ENCODE measurements around the gene CRK.
"Not testable (repeated sequence)": the region's sequence is repeated elsewhere in the genome, so short reads cannot be mapped to it uniquely, and the experiment has no call there.

The CRK gene

DNA sequence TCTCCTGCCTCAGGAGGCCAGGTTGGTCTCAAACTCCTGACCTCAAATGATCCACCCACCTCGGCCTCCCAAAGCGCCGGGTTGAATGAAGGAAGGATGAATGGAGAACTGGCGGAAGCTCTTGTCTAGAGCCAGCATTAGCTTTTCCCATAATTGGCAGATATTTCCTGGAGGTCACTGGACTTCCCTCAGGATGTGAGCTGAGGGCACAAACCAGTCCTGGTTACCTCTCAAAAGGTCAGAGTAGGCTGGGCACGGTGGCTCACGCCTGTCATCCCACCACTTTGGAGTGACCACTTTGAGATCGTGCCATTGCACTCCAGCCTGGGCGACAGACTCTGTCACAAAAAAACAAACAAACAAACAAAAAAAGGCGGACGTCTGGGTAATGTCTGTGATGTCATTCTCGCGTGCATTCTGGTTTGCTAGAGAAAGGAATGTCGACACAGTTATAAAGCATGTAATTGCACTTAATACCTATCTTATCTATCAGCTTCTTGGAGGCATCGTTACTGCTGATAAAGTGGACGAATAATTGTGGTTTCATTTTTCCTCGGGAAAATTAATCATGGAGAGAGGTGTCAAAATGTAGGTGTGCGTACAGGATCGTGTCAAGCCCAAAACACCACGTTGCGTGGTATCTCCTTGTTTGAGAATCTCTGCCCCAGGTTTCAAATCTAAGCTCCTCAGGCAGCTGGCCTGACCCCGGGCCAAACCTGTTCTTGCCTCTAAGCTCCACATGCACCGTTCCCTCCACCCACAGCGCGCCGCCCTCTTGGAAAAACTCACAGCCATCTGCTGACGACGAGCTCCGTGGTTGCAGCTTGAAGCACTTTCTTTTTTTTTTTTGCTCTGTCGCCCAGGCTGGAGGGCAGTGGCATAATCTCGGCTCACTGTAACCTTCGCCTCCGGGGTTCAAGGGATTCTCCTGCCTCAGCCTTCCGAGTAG, 6.4 kb upstream of the CRK start:
- no peak for DNase-seq

DNA sequence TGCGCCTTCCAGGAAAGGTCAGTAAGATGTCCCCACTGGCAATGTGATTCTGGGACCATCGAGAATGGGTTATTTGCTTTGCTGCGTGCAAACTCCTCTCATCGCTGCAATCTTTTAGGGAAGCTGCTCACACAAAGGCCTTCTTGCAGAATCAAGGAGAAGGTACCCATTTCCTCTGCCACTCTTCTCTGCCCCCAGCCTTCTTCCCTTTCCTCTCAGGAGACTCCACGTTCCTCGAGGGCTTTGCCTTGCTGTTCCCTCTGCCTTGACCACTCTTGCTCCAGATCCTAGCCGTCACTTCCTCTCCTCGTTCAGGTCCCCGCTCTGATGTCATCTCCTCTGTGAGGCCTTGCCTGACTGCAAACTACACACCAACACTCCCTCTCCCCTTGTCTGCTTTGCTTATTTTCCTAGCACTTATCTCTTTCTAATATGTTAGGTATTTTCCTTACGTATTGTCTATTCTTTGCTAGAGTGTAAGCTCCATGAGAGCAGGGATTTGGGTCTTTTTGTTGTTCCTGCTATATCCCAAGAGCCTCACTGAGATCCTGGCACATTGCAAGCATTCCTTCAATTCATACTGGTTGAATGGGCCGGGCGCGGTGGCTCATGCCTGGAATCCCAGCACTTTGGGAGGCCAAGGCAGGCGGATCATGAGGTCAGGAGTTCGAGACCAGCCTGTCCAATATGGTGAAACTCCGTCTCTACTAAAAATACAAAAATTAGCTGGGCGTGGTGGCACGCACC, 5.3 kb upstream of the CRK start:
- DNase-seq: no peak

DNA sequence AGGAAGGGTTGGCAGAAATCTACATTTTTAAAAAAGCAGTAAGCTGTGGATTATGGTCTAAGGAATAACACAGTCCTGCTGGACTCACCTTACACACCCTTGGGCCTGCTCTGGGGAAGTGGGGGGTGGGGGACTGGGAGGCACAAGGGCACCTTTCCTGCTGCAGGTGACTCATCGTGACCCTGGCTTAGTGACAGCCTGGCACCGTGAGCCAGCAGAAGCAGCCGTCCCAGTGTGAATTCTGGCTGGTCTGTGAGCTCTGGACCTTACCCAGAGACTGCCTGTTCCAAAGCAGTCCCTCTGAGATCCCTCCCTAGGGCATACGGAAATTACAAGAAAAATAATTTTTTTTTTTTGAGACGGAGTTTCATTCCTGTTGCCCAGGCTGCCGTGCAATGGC, 4.2 kb upstream of the CRK start:
- DNase-seq: no peak

DNA sequence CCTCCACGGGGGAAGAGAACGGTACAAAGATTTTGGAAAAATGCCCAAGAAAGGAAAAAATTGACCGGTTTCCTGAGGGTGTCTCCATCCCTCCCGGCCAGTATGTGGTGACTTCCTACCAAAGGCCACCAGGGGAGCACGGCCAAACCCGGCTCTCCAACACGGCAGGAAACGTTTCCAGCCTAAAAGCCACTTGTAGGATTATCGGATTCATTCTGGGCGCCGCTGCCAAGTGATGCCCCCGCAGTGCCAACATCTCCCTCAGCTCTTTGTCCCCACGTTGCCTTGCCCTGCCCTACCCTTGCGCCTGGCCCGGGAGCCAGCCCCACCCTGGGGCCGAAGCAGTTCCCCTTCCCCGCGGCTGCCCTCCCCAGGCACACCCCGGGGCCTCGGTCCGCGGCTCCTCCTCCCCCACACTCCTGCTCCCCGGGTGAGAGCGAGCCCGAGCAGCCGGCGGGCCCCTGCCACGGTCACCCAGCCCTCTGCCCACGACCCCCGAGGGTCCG, 688 bp downstream of the CRK start:
- peak; percentile 88 for DNase-seq

DNA sequence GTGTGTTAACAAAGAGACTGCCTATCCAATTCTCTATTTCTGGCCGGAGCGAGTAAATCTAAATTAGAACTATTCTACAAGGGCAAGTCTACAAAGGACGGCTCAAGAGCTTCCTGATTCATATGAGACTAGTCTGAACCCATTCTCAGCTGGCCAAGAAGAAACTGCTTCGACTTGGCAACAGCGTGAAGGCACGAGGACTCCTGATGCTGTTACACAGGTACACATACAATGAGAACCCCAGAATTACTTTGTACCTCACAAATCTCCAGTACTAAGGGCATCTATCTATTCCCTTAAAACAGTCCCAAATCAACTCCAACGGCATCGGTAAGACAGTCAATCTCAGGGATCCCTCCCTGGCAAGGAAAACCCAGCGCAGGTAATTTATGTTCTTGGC, 1.5 kb downstream of the CRK start:
- no peak for DNase-seq

DNA sequence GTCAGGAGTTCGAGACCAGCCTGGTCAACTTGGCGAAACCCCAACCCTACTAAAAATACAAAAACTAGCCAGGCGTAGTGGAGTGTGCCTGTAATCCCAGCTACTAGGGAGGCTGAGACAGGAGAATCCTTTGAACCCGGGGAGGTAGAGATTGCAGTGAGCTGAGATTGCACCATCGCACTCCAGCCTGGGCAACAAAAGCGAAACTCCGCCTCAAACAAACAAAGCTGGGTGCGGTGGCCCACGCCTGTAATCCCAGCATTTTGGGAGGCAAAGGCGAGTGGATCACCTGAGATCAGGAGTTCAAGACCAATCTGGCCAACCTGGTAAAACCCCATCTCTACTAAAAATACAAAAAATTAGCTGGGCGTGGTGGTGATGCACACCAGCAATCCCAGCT, 2.3 kb downstream of the CRK start:
- DNase-seq: not testable (repeated sequence)

- DNase-seq: no peak
These were observed 3.2 kb downstream of the CRK start for GRCh38 chr17:1452836-1453235.

GRCh38 chr17:1450261-1450660, 5.8 kb downstream of the CRK start:
- DNase-seq: not testable (repeated sequence)

DNA sequence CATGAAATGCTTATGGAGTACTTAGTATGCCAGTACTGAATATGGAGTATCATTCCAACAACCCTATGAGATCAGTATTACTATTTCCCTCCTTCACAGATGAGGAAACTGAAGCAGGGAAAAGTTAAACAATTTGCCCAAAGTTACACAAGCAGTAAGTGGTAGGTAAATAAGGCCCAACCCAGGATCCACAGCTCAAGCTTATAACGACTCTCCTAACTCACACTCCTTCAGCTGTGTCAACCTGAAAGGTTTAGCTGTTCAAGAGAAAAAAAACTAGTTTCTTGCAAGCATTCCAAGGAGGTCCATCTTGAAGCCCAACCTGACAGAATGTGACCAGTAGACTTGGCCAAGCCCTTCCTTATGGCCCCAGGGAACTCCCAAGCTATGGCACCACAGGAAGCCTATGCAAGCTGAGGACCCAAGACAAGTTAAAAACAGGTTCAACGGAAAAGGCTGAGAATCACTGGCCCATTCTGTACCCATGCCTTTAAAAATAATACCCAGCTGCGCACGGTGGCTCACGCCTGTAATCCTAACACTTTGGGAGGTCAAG, 6.5 kb downstream of the CRK start:
- no peak for DNase-seq

- DNase-seq: no peak
These were observed 9.0 kb downstream of the CRK start for GRCh38 chr17:1447052-1447451.

GRCh38 chr17:1446201-1446600, 9.8 kb downstream of the CRK start:
- no peak for DNase-seq

GRCh38 chr17:1445695-1446094, 10.3 kb downstream of the CRK start:
- not testable (repeated sequence) for DNase-seq

- DNase-seq: not testable (repeated sequence)
These were observed 13.3 kb downstream of the CRK start for GRCh38 chr17:1442721-1443120.

DNA sequence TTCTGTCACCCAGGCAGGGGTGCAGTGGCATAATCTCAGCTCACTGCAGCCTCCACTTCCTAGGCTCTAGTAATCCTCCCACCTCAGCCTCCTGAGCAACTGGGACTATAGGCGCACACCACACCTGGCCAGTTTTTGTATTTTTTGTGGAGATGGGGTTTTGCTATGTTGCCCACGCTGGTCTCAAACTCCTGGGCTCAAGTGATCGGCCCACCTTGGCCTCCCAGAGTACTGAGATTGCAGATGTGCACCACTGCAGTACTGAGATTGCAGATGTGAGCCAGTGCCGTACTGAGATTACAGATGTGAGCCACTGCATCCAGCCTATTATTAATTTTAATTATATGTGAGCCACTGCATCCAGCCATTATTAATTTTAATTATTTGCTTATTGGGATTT, 13.8 kb downstream of the CRK start:
- no peak for DNase-seq

DNA sequence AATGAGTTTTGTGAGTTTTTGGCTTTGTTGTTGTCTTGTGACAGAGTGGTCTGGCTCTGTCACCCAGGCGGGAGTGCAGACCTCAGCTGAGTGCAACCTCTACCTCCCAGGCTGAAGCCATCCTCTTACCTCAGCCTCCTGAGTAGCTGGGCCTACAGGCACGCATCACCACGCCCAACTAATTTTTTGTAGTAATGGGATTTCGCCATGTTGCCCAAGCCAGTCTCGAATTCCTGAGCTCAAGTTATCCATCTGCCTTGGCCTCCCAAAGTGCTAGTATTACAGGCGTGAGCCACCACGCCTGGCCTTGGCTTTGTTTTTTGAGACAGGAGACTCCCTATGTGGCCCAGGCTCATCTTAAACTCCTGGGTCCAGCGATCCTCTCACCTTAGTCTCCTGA, 15.1 kb downstream of the CRK start:
- no peak for DNase-seq

DNA sequence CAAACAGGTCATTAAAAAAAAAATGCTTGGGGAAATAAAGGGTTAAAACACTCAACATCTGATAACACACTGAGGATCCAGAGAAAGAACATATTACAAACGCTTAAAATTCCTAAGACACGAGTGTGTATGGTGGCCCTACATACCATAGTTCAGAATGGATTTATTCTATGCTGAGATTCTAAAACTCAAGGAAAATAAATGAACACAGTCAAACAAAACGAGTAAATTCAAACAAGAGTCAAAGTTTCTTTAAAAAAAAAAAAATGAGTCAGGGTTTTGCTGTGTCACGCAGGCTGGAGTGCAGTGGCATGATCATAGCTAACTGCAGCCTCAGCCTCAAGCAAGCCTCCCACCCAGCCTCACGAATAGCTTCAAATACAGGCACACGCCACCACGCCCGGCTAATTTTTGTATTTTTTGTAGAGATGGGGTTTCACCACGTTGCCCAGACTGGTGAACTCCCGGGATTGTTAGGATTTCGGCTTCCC, 17.4 kb downstream of the CRK start:
- peak; percentile 62 for DNase-seq

DNA sequence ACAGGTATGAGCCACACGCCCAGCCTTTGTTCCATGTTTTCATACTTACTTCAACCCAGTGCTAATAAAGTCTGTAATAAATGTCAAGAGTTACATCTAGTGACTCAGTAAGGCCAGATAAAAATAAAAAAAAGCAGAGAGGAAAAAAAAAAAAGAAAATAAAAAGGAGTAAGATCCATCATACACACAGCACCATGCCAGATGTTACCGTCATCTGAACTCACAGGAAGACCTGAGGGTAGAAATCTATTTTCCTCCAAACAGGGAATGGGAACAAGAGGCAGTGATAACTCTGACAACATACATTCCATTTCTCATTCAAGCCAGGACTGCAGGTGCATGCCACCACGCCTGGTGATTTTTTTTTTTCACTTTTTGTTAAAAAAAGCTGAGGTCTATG, 20.7 kb downstream of the CRK start:
- no peak for DNase-seq

DNA sequence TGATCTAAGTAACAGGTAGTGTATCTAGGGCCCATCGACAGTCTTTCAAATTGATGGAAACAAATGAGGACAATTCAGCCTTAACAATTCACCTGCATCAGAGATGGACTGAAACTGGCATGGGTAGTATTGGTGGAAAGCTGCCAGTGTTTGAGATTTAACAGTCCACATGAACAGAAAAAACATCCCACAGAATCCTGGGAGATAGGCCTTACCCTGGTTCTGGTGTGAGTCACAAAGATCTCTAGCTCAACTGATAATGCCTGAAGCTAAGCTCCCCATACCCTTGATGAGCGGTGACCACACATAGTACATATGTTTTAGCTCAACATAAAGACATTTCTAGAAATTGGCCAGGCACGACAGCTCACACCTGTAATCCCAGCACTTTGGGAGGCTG, 21.9 kb downstream of the CRK start:
- DNase-seq: no peak

GRCh38 chr17:1431631-1432104, 24.4 kb downstream of the CRK start:
- DNase-seq: no peak

DNA sequence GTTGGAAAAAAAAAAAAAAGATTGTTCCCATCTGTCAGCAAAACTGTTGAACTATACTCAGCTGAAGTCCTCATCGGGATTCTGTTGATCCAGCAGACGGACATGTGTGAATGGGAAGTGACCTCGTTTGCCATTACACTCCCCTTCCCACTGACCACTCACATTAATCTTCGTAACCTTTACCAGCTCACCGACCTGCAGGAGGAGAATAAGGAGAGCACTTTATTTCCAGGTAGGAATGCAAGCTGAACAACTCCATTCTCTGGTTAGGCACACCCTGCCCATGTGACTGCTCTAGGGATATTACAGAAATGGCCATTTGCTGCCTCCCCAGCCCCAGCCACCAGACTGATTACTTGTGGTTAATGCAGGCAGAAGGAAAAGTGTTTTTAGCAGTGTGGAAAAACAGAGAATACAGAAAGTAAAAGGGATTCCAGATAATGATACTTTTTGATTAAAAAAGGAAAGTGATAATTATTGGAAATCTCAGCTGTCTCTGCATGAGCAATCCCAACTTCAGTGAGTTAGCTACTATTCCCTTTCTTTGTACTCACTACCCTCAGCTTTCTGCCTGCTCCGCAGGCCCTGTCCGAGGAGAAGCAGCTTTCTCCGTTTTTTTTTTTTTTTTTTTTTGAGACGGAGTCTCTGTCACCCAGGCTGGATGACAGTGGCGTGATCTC, 32.4 kb downstream of the CRK start:
- DNase-seq: no peak

- no peak for DNase-seq
These were observed 33.1 kb downstream of the CRK start for GRCh38 chr17:1422885-1423284.

DNA sequence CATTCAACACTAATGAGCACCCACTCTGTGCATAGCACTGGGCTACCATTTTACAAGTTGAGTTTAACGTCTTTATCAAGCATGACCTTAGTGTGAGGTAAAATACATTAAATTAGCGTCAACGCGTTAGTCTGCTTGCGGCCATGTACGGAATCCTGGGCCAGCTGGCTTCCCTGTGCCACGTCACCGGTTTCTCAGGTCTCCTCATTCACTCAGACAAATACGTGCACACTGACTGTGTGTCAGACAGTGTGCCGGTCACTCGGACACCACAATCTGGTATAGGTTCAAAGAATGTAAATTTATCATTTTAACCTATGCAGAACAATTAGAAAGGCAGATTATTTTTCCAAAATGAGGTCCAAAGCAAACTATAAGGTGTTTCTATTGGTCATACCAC, 34.6 kb downstream of the CRK start:
- DNase-seq: no peak

- DNase-seq: no peak
These were observed 35.1 kb downstream of the CRK start for GRCh38 chr17:1420981-1421380.
